Activated CD8-positive, alpha-beta memory T cell treated with anti-CD3 and anti-CD28 coated beads, Interleukin-2, amount 50 U/mL, for 48 hours (primary cell): ENCODE measurements around the gene CIDEC.

ENCODE experiments used
- DNase-seq: peaks from one replicate; pipeline ENCODE4 v3.0.0-alpha.2; 2020

Gene CIDEC, protein sequence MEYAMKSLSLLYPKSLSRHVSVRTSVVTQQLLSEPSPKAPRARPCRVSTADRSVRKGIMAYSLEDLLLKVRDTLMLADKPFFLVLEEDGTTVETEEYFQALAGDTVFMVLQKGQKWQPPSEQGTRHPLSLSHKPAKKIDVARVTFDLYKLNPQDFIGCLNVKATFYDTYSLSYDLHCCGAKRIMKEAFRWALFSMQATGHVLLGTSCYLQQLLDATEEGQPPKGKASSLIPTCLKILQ

GRCh38 chr3:9879830-9880549 is at the start of gene CIDEC:
Gene CIDEC, minus strand, starts transcription at chr3:9880253. Its CDS starts 1,767 bp downstream, at chr3:9878486.
- no peak for DNase-seq

DNA sequence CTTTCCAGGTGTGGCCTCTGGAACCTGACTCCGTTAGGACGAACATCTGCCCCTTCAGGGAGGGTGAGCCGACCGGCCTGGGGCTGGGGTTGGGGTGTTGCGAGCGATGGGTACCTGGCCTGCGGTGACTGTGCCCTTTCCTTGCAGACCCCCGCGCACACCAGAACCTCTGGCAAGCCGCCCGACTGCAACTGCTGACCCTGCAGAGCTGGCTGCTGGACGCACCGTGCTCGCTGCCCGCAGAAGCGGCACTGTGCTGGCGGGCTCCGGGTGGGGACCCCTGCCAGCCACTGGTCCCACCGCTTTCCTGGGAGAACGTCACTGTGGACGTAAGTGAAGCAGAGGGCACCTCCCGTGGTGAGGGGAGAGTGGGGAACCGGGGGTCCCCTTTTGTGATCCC is 48.1 kb upstream of the CIDEC start:
- DNase-seq, result no peak

DNA sequence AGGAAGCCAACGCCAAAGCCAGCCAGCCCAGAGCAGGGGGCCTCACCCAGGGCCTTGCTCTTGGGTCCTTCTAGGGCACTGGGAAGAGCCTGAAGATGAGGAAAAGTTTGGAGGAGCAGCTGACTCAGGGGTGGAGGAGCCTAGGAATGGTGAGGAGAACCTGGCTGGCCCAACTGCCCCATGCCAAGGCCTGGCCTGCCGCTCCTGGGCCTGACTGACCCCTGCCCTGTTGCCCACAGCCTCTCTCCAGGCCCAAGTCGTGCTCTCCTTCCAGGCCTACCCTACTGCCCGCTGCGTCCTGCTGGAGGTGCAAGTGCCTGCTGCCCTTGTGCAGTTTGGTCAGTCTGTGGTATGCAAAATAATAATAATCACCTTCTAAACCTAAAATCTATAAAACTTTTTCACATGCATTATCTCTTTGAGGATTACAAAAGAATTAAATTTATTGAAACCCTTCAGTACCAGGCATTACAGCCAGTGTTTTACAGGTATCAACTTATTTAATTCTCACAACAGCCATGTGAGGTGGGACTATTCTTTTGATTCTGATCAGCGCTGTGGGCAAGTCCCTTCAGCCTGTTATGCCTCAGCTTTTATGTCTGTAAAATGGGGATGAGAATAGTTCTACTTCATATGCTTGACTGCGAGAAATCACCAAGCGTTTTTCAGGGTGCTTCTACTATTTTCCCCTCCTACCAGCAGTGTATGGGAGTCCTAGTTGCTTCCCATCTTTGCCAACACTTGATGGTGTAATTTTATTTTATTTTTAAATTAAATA is 38.4 kb upstream of the CIDEC start:
- no peak for DNase-seq

DNA sequence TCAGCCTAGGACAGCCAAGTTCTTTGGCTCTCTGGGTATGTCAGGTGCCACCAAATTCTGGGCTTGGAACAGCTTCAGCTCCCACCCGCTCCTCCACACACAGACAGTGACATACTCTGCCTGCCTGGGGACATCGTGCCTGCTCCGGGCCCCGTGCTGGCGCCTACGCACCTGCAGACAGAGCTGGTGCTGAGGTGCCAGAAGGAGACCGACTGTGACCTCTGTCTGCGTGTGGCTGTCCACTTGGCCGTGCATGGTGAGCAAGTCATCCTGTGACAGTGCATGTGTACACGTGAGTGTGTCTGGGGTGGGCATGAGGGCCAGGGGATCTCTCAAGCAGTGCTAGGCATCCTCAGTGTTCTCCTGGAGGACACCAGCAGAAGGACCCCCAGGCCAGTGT is 37.8 kb upstream of the CIDEC start:
- no peak for DNase-seq

- DNase-seq, result peak; percentile 71
These were observed 37.0 kb upstream of the CIDEC start, which contains the start of gene IL17RC for GRCh38 chr3:9916734-9917680. Gene IL17RC, plus strand, starts transcription at chr3:9917098. Its CDS starts 218 bp downstream, at chr3:9917316.

GRCh38 chr3:9916346-9916733 is 36.3 kb upstream of the CIDEC start:
- DNase-seq, result no peak

GRCh38 chr3:9915254-9916141 is 35.4 kb upstream of the CIDEC start:
- peak; percentile 73 for DNase-seq

- DNase-seq, result no peak
These were observed 34.7 kb upstream of the CIDEC start for GRCh38 chr3:9914559-9915253.

- DNase-seq, result no peak
These were observed 34.0 kb upstream of the CIDEC start for GRCh38 chr3:9914011-9914410.

- no peak for DNase-seq
These were observed 33.5 kb upstream of the CIDEC start for GRCh38 chr3:9913601-9914000.

DNA sequence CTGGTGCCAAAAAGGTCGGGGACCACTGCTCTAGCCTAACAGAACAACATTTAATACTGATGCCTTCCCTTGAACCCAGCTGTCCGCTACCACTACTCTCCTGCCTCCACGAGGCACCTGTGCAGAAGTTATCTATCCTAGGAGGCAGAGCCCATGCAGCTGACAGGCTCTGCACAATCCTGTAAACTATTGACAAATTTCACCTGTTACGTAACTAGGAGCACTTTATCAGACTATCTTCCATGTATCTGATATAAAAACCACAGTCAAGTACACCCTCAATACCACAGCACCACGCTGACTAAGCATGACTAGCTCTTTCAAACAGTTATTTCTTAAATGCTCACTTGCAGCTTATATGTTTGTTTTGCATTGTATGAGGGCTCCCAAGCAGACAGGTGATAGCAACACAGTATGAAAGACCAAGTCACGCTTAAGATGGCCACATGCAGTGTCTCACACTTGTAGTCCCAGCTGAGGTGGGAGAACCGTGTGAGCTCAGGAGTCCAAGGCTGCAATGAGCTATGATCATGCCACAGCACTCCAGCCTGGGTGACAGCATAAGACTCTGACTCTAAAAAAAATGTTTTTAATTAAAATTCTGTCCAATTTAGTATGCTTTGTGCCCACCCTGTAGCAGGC is 32.4 kb upstream of the CIDEC start:
- DNase-seq, result no peak

DNA sequence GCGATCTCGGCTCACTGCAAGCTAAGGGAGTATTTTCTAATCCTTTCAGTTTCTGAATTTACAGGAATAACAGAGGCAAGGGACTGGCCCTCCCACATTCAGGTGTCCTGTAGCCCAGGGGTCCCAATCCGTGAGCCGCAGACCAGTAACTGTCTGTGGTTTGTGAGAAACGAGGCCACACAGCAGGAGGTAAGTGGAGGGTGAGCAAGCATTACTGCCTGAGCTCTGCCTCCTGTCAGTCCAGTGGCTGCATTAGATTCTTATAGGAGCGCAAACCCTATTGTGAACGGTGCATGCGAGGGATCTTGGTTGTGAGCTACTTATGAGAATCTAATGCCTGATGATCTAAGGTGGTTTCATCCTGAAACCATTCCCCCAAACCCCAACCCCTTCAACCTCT is 31.8 kb upstream of the CIDEC start:
- DNase-seq, result no peak

DNA sequence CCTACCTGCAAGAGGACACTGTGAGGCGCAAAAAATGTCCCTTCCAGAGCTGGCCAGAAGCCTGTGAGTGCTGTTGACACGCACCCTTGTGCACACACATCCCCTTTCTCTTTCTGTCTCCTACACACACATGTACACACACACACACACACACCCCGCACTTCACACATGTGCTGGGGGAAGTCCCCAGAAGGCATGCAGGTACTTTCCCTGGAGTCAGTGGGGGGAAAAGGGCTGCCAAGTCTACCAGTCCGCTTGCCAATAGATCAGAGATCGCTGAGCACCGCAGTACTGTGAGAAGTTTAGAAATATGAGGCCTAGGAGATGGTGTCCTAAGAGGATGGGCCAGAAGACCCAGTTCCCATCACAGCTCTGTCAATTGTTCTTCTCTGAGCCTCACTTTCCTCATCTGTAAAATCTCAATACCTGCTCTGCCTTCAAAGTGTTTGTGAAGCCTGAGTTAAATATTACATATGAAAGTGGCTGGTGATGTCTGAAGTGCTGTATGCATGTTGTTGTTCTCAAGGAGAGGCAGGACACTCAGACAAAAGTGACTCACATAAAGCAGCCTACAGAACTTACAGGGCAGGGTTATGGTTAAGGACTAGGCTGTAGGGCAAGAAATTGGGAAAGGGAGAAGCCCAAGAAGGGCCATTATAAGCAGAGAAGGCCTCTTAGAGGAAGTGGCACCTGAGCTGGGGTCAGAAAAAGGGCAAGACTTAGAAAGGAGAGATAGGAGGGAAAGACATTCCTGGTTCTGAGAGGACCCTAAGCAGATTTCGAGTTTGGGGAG is 29.4 kb upstream of the CIDEC start:
- no peak for DNase-seq

DNA sequence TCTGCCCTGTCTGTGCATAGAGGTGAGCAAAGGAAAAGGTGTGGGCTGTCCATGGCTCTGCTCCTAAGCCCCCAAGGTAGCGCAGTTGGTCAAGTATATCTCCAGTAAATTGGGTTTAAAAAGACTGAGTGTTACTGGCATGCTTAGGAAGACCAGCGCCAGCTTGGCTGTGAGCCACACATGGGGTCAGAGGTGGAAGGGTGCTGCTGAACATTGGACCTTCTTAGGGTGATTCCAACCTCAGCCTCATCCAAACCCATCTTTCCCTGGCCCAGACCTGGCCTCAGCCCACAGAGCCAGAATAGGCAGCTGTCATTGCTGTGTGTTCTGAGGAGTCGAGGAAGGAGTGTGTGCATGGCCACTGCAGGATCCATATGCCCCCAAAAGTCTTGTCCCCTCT is 28.2 kb upstream of the CIDEC start:
- no peak for DNase-seq

GRCh38 chr3:9906480-9906879 is 26.4 kb upstream of the CIDEC start:
- DNase-seq, result no peak

DNA sequence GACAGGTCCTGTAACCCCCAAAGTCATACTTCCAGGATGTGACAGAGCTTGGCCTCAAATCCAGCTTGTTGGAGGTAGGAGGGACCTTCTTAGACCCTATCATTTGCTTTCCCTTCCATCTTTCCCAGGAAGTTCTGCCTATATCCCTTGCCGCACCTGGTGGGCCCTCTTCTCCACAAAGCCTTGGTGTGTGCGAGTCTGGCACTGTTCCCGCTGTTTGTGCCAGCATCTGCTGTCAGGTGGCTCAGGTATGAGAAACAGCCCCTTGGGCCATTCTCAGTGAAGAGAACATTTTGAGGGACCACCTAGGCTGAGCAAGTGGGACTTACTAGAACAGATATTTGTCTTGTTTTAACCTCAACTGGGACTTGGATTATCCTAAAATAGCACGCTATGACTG is 23.9 kb upstream of the CIDEC start:
- DNase-seq, result no peak

- DNase-seq, result no peak
These were observed 23.2 kb upstream of the CIDEC start for GRCh38 chr3:9903238-9903624.

- DNase-seq, result no peak
These were observed 22.6 kb upstream of the CIDEC start, which contains the start of gene IL17RE for GRCh38 chr3:9902372-9903237. Gene IL17RE, plus strand, starts transcription at chr3:9902848. Its CDS starts 85 bp downstream, at chr3:9902933.
